NAMALWA (cell line): ENCODE results near the gene ALDH3A2.
A peak's percentile ranks its signal among the peaks of the same experiment; 100 is the strongest.
"Not testable (repeated sequence)": the region's sequence is repeated elsewhere in the genome, so short reads cannot be mapped to it uniquely, and the experiment has no call there.

Experiments
- DNase-seq: peaks from one replicate; pipeline ENCODE4 v3.0.0-alpha.2; 2015; ENCODE audit warnings: low spot score

Gene ALDH3A2

GRCh38 chr17:19651451-19652238 is 3.1 kb downstream of the ALDH3A2 start:
- no peak for DNase-seq

DNA sequence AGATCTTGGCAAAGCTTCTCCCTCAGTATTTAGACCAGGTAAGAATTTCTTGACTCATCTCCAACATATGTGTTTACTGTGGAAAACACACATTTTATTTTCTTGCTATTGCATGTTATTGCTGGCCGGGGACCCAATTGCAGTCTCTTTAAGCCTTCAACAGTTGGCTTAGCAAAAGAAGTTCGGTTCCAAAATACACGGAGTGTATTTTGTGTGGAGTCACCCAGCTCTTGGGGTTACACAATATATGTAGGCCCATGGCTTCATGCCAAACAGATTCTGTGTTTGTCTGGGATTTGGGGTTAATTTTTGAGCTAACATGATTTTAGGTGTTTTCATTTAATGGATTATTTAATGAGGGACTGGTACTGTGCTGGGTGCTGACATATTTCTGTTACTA is 4.0 kb downstream of the ALDH3A2 start:
- no peak for DNase-seq

GRCh38 chr17:19654342-19654886 is 5.9 kb downstream of the ALDH3A2 start:
- DNase-seq = no peak

DNA sequence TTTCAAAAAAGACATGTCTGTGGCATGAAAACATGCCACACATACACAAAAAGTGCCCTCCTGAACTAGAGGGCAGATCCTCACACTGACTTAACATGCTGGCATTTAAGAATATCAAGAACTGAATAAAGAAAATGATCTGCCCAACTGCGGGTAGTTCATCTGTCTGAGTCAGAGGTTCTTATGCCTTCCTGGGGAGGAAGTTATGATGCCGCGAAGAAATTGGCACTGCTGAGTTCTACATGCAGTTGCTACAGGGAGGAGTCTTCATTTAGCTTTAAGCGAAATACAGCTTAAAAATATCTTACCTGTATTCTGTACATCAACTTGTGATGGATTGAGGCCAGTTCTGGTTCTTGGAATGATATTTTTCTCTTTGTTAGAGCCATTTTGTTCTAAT is 6.3 kb downstream of the ALDH3A2 start:
- no peak for DNase-seq

- DNase-seq = no peak
Observed at GRCh38 chr17:19656336-19656735, 7.8 kb downstream of the ALDH3A2 start.

DNA sequence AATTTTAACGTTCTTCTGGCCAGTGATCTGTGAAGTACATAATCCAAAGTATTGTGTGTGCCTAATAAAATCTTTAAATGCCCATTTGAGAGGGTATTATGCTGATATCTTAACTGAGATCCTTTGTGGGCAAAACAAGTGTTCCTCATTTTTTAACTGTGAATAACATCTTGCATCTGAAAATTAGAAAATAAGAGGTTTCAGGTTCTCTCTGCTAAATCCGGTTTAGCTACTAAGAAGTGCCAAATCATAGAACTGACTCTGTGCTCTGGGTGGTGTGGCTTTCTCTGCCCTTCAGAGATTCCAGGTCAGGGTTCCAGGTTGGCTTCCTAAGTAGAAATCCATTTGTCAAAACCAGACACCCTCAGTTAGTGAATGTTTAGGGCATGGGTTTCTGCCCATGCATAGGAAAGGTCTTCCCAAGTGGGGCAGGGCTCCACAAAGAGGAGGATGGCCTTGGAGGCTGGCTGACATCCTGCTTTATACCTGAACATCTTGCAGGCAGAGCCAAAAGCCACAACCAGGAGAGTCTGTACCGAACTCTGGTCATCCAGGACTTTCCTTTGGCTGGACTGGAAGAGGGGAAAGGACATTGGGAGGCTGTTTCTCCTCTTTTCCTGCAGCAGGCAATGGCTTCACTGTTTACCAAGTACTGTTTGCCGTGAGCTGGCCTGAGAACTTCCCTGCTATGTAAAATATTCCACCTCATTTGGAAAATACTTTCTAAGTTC is 8.5 kb downstream of the ALDH3A2 start:
- DNase-seq = no peak

GRCh38 chr17:19659366-19660177 is 11.0 kb downstream of the ALDH3A2 start:
- DNase-seq = no peak

DNA sequence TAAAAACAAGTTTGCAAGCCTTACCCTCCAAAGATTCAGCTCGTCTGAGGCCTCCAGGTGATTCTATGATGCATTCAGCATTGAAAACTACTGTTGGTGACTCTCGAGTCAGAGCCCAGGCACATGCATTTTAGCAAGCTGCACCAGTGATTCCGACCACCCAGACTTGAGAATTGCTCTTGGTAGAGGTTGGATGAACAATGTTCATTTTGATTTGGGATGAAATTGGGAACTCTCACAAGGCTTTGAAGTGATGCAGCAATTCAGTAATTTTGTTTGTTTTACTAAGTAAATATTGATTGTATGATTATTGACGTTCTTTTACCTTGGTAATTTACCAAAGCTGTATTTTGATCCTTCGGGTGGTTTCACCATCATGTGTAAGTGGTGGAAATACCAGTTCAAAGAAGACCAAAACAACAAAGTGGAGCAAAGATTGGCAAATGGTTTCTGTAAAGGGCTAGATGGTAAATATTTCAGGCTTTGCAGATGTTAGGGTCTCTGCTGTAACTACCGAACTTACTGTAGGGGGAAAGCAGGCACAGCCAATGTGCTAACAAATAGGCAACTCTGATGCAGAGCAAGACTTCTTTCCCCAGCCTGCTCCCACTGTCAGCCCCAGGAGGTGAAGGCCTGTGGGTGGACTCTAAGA is 11.8 kb downstream of the ALDH3A2 start:
- no peak for DNase-seq

DNA sequence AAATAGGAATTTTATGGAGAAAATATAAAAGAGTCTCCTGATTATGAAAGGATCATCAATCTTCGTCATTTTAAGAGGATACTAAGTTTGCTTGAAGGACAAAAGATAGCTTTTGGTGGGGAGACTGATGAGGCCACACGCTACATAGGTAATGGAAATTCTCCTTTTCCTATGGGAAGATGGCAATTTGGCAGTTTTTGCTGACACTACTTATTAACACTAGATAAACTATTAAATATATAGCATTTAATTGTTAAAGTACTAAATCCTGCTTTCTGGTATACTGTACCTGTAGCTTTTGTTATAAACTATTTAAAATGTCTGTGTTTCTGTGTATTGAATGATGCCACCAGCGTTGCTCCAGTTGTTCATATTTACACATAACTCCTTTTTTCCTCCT is 12.6 kb downstream of the ALDH3A2 start:
- no peak for DNase-seq

DNA sequence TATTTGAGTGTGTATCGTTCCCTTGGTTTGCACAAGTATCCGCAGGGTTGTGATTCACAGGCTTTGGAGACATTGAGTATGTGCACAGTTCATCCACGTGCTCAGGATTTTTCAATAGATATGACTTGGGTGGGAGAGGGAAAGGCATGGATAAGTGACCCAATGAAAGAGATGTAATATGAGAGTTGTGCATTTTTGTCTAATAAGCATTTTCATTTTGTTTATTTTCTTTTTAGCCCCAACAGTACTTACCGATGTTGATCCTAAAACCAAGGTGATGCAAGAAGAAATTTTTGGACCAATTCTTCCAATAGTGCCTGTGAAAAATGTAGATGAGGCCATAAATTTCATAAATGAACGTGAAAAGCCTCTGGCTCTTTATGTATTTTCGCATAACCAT is 14.5 kb downstream of the ALDH3A2 start:
- no peak for DNase-seq

DNA sequence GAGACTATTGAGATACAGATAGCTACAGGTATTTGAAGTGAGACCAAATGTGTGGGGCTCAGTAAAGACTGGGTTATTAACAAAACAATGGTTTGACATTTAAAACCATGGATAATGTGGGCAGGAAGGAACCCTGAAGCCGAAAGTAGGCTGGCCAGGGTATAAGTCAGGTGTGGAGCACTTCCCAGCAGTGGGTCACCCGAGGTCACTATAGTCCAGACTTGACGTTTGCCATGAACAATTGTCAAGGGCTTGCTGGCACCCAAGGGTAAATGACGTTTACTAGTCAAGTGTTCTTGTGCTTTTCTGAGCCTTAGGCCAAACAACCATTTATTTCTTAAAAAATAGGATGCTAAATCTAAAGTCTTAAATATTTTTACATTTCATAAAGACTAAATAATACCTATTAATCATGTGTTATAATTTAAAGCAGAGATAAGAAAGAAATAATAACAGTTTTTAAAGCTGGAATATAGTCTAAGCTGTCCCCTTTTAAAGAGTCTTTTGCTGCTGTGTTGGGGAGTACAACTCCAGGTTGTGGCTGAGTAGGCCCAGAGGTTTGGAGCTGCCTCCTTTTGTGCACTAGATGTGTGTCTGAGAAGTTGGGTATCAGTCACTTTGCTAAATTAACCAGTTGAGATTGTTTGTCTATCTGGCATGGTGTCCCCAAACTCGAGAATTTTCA is 15.7 kb downstream of the ALDH3A2 start:
- DNase-seq = no peak

- no peak for DNase-seq
Observed at GRCh38 chr17:19664821-19665181, 16.2 kb downstream of the ALDH3A2 start.

DNA sequence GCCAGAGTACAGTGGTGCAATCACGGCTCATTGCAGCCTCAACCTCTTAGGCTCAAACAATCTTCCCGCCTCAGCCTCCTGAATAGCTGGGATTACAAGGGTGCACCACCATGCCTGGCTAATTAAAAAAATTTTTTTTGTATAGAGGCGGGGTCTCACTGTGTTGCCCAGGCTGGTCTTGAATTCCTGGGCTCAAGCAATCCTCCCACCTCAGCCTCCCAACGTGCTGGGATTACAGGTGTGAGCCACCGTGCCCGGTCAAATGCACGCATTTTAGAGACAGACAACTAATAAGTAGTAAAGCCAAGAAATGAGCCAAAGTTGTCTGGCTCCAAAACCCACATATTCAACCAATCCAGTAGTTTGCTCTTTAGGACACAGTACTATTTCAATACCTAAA is 21.1 kb downstream of the ALDH3A2 start:
- DNase-seq = not testable (repeated sequence)

GRCh38 chr17:19670908-19671307 is 22.4 kb downstream of the ALDH3A2 start:
- DNase-seq = peak; percentile 11

- no peak for DNase-seq
Observed at GRCh38 chr17:19671433-19671832, 22.9 kb downstream of the ALDH3A2 start.

GRCh38 chr17:19672009-19672750 is 23.6 kb downstream of the ALDH3A2 start:
- DNase-seq = no peak

GRCh38 chr17:19673623-19674022 is 25.1 kb downstream of the ALDH3A2 start:
- DNase-seq = no peak

- DNase-seq = no peak
Observed at GRCh38 chr17:19676896-19677295, 28.3 kb downstream of the ALDH3A2 start.

GRCh38 chr17:19677736-19678379 is 29.3 kb downstream of the ALDH3A2 start:
- DNase-seq = no peak
